T-helper 22 cell (primary cell): ENCODE results near the gene TANGO6.

ENCODE experiments used
- DNase-seq: peaks from one replicate; pipeline ENCODE4 v3.0.0-alpha.2; 2020; ENCODE audit warnings: low read depth

The TANGO6 gene

GRCh38 chr16:69100071-69100691 lies 256.9 kb downstream of the TANGO6 start:
- no peak for DNase-seq

- no peak for DNase-seq
Observed at GRCh38 chr16:69105501-69106361, 262.4 kb downstream of the TANGO6 start, which contains the start of gene HAS3. Gene HAS3 (plus strand): TSS chr16:69105653. CDS start chr16:69109396, 3,743 bp downstream.

- no peak for DNase-seq
Observed at GRCh38 chr16:69106491-69107315, 263.4 kb downstream of the TANGO6 start.

- DNase-seq = no peak
Observed at GRCh38 chr16:69107316-69107962, 264.1 kb downstream of the TANGO6 start.

- DNase-seq = no peak
Observed at GRCh38 chr16:69108064-69108904, 265.0 kb downstream of the TANGO6 start.

- no peak for DNase-seq
Observed at GRCh38 chr16:69108905-69109252, 265.5 kb downstream of the TANGO6 start.

- DNase-seq = no peak
Observed at GRCh38 chr16:69109486-69110270, 266.3 kb downstream of the TANGO6 start.

GRCh38 chr16:69110406-69110805 lies 267.1 kb downstream of the TANGO6 start:
- DNase-seq = no peak

GRCh38 chr16:69111216-69111875 lies 268.0 kb downstream of the TANGO6 start:
- DNase-seq = no peak

GRCh38 chr16:69111876-69112230 lies 268.5 kb downstream of the TANGO6 start:
- DNase-seq = no peak

- no peak for DNase-seq
Observed at GRCh38 chr16:69112285-69113129, 269.2 kb downstream of the TANGO6 start.

- DNase-seq = no peak
Observed at GRCh38 chr16:69113216-69113615, 269.9 kb downstream of the TANGO6 start.

GRCh38 chr16:69114346-69114975 lies 271.1 kb downstream of the TANGO6 start:
- DNase-seq = no peak

GRCh38 chr16:69114976-69115355 lies 271.6 kb downstream of the TANGO6 start:
- no peak for DNase-seq

GRCh38 chr16:69115361-69115760 lies 272.0 kb downstream of the TANGO6 start:
- no peak for DNase-seq

GRCh38 chr16:69115837-69116236 lies 272.5 kb downstream of the TANGO6 start:
- no peak for DNase-seq

- DNase-seq = no peak
Observed at GRCh38 chr16:69116256-69116875, 273.0 kb downstream of the TANGO6 start.

- DNase-seq = no peak
Observed at GRCh38 chr16:69116906-69117305, 273.6 kb downstream of the TANGO6 start.
